LNCAP (cell line): Measurements from ENCODE around the gene MYH16.

ENCODE experiments used
- CTCF ChIP-seq: fragments of 450-650 bp; IDR thresholded peaks from 2 replicates; pipeline ENCODE4 v1.5.1; 2017; ENCODE audit warnings: mild to moderate bottlenecking

MYH16 gene

GRCh38 chr7:99272476-99273045 is at the start of gene MYH16:
Gene MYH16, plus strand, starts transcription at chr7:99272839.
- TF ChIP-seq CTCF: no peak

- no peak for TF ChIP-seq CTCF
These were observed 47.8 kb upstream of the MYH16 start for GRCh38 chr7:99224899-99225265.

DNA sequence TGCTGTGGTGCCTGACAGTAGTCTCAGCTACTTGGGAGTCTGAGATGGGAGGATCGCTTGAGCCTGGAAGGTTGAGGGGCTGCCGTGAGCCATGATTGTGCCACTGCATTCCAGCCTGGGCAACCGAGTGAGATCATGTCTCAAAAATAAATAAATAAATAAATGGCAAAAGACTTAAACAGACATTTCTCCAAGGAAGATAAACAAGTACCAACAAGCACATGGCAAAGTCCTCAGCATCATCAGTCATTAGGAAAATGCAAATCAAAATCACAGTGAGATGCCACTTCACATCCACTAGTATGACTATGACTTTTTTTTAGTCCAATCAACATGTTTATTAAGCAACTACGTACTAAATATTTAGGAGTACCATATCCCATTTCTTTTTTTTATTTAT is 43.4 kb upstream of the MYH16 start:
- TF ChIP-seq CTCF: no peak

DNA sequence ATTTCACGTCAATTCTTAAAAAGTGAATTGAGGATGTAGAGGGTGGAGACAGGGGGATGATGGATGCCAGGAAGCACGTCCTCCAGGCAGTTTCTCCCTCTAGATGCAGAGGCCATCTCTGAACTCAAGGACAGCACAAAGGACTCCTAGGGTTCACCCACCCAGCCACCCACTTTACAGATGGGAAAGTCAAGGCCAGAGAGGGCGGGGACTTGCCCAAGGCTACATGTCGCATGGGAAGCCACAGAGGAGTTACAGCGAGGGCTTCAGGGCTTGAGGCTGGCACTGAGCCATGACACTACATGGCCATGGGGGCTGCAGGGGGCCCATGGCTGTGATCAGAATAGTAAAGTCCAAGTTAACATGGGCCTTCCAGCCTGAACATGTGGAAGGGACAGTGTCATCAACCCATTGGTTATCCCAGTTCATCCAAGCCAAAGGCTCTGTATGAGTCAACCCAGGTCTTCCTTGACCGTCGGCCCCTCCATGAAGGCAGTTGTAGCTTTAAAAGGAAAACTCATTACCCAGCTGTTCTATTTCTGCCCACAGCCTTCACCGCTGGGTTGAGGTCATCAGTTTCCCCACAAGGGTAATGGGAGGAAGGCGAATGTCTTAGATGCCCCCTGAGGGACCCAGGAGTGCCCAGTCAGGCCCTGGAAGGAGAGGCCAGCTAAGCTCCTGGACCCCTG is 40.4 kb upstream of the MYH16 start:
- TF ChIP-seq CTCF: no peak

DNA sequence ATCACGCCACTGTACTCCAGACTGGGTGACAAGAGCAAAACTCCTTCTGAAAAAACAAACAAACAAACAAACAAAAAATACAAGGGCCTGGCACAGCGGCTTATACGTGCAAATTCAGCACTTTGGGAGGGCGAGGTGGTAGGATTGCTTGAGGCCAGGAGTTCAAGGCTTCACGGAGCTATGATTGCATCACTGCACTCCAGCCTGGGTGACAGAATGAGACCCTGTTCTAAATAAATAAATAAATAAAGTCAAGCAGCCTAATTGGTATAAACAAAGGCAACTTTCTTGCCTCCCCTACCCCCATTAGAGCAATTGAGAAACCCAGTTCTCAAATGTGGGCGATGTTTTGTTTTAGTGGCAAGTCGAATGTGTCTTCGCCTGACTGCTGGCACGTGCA is 38.5 kb upstream of the MYH16 start:
- TF ChIP-seq CTCF: no peak

DNA sequence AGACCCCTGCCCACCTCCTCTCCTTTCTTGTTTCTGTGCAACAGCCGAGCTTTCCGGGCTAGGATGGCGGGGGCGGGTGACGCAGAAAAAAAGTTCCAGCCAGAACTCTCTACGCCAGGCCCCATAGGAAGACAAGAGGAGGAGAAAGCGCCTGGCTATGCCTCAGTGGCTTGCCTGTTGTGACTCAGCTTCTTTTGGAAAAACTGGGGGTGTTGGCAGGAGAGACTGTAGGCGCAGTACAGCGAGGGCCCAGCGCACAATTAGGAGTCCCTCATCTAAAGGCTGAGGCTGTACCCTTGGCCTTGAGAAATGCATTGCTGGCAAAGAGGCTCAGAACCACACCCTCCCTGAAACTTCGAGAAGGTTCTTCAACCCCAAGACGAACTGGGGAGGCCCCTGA is 36.7 kb upstream of the MYH16 start:
- no peak for TF ChIP-seq CTCF

DNA sequence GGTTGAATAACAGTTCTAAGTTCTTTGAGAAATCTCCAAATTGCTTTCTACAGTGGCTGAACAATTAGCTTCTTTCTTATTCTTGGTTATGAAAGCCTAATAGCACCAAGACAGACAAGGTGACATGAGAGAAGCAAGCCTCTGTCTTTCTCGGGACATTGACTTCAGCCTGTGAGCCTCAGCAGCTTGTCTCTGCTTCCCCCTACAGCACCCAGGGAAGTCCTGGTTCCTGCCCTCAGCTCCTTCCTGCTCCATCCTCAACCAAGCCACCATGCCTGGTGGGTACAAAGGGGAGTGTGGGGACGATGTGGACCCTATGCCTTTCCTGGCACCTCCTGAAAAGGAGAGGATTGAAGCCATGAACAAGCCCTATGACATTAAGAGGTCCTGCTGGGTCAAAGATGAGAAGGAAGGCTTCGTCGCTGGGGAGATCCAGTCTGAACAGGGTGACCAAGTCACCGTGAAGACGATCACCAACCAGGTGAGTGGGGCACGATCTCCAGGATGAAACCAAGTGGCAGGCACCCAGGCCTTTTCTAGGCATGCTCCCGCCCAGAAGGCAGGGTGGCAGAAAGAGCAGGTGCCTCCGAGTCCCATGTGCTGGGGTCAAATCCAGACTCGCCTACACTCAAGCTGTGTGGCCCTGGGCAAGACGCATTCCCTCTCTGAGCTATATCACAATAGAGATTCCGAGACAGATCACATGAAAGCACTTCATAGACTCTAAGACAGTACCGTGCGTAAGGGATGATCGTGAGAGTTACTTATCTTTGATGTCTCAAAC is 33.9 kb upstream of the MYH16 start:
- no peak for TF ChIP-seq CTCF
